Measurements from ENCODE around the gene LRMDA.

Gene LRMDA

GRCh38 chr10:76155961-76156360 is 724.5 kb downstream of the LRMDA start:
- no peak for TF ChIP-seq CTCF (IDR thresholded peaks at IDR 0.05; ENCODE audit: low read depth, low read length)
- DNase-seq (ENCODE audit: extremely low read depth, low read depth), result no peak

GRCh38 chr10:76160446-76161300 is 729.2 kb downstream of the LRMDA start:
- no peak for TF ChIP-seq CTCF (IDR thresholded peaks at IDR 0.05; ENCODE audit: low read depth, low read length)
- no peak for DNase-seq (ENCODE audit: extremely low read depth, low read depth)

- no peak for DNase-seq (ENCODE audit: extremely low read depth, low read depth)
- TF ChIP-seq CTCF (IDR thresholded peaks at IDR 0.05; ENCODE audit: low read depth, low read length), result no peak
Measured at GRCh38 chr10:76161301-76161582, 729.8 kb downstream of the LRMDA start.

GRCh38 chr10:76168437-76168836 is 737.0 kb downstream of the LRMDA start:
- no peak for TF ChIP-seq CTCF (IDR thresholded peaks at IDR 0.05; ENCODE audit: low read depth, low read length)
- no peak for DNase-seq (ENCODE audit: extremely low read depth, low read depth)

- DNase-seq (ENCODE audit: extremely low read depth, low read depth), result no peak
- TF ChIP-seq CTCF (IDR thresholded peaks at IDR 0.05; ENCODE audit: low read depth, low read length), result no peak
Measured at GRCh38 chr10:76169246-76169645, 737.8 kb downstream of the LRMDA start.

GRCh38 chr10:76172020-76172419 is 740.6 kb downstream of the LRMDA start:
- no peak for TF ChIP-seq CTCF (IDR thresholded peaks at IDR 0.05; ENCODE audit: low read depth, low read length)
- DNase-seq (ENCODE audit: extremely low read depth, low read depth), result no peak

DNA sequence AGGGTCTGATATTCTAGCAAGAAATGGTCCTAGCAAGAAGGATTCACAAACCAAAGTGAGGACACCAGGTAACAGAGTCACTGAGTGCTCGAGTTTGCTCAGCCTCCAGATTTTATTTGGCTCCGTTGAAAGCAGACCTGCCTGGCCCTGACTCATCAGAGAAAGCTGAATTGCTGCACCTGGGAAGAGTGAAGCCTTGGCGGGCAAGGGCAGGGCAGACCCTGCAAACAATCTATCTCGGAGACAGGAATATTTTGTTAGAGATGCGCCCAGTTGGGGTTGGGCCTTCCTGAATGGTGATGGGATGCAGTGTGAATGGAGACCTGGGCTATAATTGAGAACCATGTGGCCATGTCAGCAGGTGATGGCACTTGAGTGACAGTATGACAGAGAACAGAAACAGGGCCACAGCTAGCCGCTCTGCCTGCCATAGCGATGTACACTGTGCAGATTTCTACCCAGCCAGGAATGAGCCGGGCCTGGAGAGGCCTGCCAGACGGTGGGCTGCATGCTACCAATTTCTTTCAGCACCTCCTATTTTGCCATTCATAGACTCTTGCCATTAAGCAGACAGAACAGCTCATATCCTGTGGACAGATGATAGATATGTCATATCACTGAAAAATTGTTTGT is 744.2 kb downstream of the LRMDA start:
- no peak for TF ChIP-seq CTCF (IDR thresholded peaks at IDR 0.05; ENCODE audit: low read depth, low read length)
- DNase-seq (ENCODE audit: extremely low read depth, low read depth), result no peak

Measured in AG09319 (cell line).